SK-N-MC (cell line): Measurements from ENCODE around the gene GPR155.

Experiments used
- EZH2 ChIP-seq: fragments of 200-600 bp; sonication (generic); IDR thresholded peaks from one replicate; pipeline ENCODE4 v1.6.1; 2017; ENCODE audit warnings: antibody characterized with exemption
- POLR2AphosphoS5 ChIP-seq: IDR thresholded peaks from 2 replicates; pipeline ENCODE4 v1.6.1; 2012; ENCODE audit warnings: mild to moderate bottlenecking, low read depth, low read length, borderline replicate concordance

GRCh38 chr2:174527101-174527721, 40.4 kb upstream of the GPR155 start:
- TF ChIP-seq EZH2 (no peak), POLR2AphosphoS5 (no peak)
